ENCODE results near the gene MICAL3.

- TF ChIP-seq CTCF (IDR thresholded peaks at IDR 0.05; ENCODE audit: low read depth, low read length) (no peak), EZH2phosphoT487 (IDR thresholded peaks at IDR 0.05; ENCODE audit: low read depth) (no peak)
Observed at GRCh38 chr22:17791196-17791595, 233.2 kb downstream of the MICAL3 start.

Measured in OCI-LY3 (cell line).